Hepatocyte (in vitro differentiated cells): Measurements from ENCODE around the gene SIM2.

Source experiments
- CTCF ChIP-seq: fragments of 200-600 bp; sonication (generic); IDR thresholded peaks from 2 replicates; pipeline ENCODE4 v1.5.1; 2016; ENCODE audit warnings: antibody characterized with exemption, mild to moderate bottlenecking; ENCODE audit not compliant: poor library complexity
- EZH2 ChIP-seq: fragments of 200-600 bp; sonication (generic); IDR thresholded peaks from 2 replicates; pipeline ENCODE4 v1.6.1; 2016; ENCODE audit warnings: antibody characterized with exemption, mild to moderate bottlenecking, borderline replicate concordance
- EZH2phosphoT487 ChIP-seq: fragments of 200-600 bp; sonication (generic); IDR thresholded peaks from one replicate; pipeline ENCODE4 v1.6.1; 2018; ENCODE audit warnings: antibody characterized with exemption, mild to moderate bottlenecking, low read depth, moderate library complexity; ENCODE audit not compliant: unreplicated experiment, severe bottlenecking

- TF ChIP-seq CTCF = no peak
- TF ChIP-seq EZH2 = no peak
- no peak for TF ChIP-seq EZH2phosphoT487
These were observed 10.6 kb upstream of the SIM2 start for GRCh38 chr21:36688324-36688723.
